ENCODE data around the gene TDRD10.
A peak's percentile ranks its signal among the peaks of the same experiment; 100 is the strongest.

Gene TDRD10

DNA sequence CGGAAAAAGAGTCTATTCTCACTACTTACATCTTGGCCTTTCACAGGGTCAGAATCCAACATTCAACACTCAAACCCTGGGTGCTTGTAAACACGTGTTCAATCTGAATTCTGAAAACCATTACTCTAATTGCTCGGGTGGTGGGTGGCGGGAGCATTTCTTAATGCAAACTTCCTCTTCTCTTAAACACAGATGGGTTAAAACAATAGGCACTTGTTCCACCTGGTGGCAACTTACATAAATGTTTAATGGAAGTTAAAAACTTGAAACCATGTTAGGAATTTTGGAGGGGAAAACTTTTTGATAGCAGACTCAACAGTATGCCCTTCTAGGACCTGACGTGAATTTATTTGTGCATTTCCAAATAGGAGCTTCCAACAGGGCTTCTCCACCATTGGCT lies 23.4 kb upstream of the TDRD10 start:
- Histone ChIP-seq H3K36me3 (replicated peaks; ENCODE audit: insufficient read depth, low read length) (no peaks in the 10 kb centered on the region), H3K27me3 (replicated peaks; ENCODE audit: insufficient read depth, low read length) (no peaks in the 10 kb centered on the region), H4K20me1 (ENCODE audit: insufficient read depth, low read length) (no peaks in the 10 kb centered on the region), H2AFZ (ENCODE audit: low read length) (peak overlapping the region; percentile 42; the same call in 1 of the 2 replicates), H3F3A (ENCODE audit: insufficient read depth, low read length) (peaks cover 15% of the 10 kb centered on the region), H3K9ac (ENCODE audit: low read length) (no peak overlapping the region), H3K9me3 (replicated peaks; ENCODE audit: insufficient read depth, low read length) (no peaks in the 10 kb centered on the region), H3K9me2 (replicated peaks; ENCODE audit: insufficient read depth, low read length) (no peaks in the 10 kb centered on the region), H3K4me1 (ENCODE audit: low read length) (peaks cover 18% of the 10 kb centered on the region), H3K4me2 (ENCODE audit: low read depth, low read length) (peak overlapping the region; percentile 18), H3K27ac (ENCODE audit: low read length) (peak overlapping the region; percentile 17; the same call in 1 of the 2 replicates), H3K4me3 (ENCODE audit: low read length) (no peak overlapping the region), H3K79me2 (ENCODE audit: low read length) (no peaks in the 10 kb centered on the region)
- TF ChIP-seq EZH2 (optimal IDR thresholded peaks at IDR 0.05; ENCODE audit: low read depth, low read length), result no peak
- no peak for TF ChIP-seq EZH2phosphoT487 (IDR thresholded peaks at IDR 0.05; ENCODE audit: low read length)
- TF ChIP-seq, protein P1, sequence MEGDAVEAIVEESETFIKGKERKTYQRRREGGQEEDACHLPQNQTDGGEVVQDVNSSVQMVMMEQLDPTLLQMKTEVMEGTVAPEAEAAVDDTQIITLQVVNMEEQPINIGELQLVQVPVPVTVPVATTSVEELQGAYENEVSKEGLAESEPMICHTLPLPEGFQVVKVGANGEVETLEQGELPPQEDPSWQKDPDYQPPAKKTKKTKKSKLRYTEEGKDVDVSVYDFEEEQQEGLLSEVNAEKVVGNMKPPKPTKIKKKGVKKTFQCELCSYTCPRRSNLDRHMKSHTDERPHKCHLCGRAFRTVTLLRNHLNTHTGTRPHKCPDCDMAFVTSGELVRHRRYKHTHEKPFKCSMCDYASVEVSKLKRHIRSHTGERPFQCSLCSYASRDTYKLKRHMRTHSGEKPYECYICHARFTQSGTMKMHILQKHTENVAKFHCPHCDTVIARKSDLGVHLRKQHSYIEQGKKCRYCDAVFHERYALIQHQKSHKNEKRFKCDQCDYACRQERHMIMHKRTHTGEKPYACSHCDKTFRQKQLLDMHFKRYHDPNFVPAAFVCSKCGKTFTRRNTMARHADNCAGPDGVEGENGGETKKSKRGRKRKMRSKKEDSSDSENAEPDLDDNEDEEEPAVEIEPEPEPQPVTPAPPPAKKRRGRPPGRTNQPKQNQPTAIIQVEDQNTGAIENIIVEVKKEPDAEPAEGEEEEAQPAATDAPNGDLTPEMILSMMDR (IDR thresholded peaks at IDR 0.05; ENCODE audit: low read length), result peak; percentile 55
- peak; percentile 82 for DNase-seq

DNA sequence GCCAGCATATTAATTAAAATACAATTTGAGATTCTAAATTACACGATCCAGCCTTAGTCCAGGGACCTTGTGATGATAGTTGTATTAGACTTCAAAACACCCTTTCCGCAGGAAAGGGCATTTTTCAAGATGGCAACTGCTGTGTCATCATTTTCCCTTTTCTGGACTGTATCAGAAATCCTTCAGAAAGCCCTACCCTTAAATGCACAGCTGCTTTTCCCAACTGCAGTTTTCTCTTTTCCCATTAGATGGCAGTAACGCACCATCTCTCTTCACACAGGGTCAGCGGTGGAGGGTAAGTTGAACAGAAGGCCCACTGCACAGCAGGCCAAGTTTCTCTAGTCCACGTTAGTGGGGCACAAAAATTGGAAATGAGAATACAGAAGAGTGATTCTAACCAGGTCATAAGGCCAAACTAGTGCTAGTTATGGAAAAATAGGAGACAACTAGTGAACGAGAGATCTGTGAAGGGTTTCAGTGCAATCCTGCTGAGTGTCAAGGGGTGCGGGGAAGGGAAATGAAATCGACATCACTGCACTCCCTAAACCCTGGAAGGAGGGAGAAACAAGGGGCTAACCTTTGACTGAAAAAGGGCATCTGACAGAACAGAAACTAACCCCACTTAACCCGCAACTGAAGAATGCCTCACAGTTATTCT lies 22.1 kb upstream of the TDRD10 start:
- Histone ChIP-seq H3K79me2 (ENCODE audit: low read length) (no peaks in the 10 kb centered on the region), H3K27ac (ENCODE audit: low read length) (no peak overlapping the region), H3K9ac (ENCODE audit: low read length) (no peak overlapping the region), H2AFZ (ENCODE audit: low read length) (0 out of 2 replicates have a peak overlapping the region, but pooled peaks have one; percentile 42), H3K9me2 (replicated peaks; ENCODE audit: insufficient read depth, low read length) (no peaks in the 10 kb centered on the region), H3K27me3 (replicated peaks; ENCODE audit: insufficient read depth, low read length) (no peaks in the 10 kb centered on the region), H3K4me2 (ENCODE audit: low read depth, low read length) (peak overlapping the region; percentile 11; the same call in 1 of the 2 replicates), H3K4me3 (ENCODE audit: low read length) (no peak overlapping the region), H3K36me3 (replicated peaks; ENCODE audit: insufficient read depth, low read length) (no peaks in the 10 kb centered on the region), H3F3A (ENCODE audit: insufficient read depth, low read length) (peaks cover 15% of the 10 kb centered on the region), H3K9me3 (replicated peaks; ENCODE audit: insufficient read depth, low read length) (no peaks in the 10 kb centered on the region), H4K20me1 (ENCODE audit: insufficient read depth, low read length) (no peaks in the 10 kb centered on the region), H3K4me1 (ENCODE audit: low read length) (peaks cover 18% of the 10 kb centered on the region)
- TF ChIP-seq, protein P1 (IDR thresholded peaks at IDR 0.05; ENCODE audit: low read length), result peak; percentile 100
- TF ChIP-seq EZH2 (optimal IDR thresholded peaks at IDR 0.05; ENCODE audit: low read depth, low read length) (no peak), EZH2phosphoT487 (IDR thresholded peaks at IDR 0.05; ENCODE audit: low read length) (no peak)
- peak; percentile 87 for DNase-seq

DNA sequence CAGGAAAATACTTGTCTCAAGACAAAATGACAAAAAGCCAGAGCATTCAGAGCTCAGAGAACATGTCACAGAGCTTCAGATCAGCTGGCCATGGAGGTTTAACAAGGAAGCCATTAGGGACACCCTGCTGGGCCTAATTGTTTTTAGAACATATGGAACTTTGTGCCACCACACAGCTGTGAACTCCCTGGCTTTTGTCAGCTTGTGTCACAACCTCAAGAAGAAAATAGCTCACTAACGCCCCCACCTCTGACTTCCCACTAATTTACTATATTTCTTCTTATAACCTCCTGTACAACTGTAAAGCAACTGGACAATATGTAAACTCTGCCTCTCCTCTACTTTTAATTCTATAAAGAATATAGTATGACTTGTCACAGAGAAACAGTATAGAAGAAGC lies 21.0 kb upstream of the TDRD10 start:
- Histone ChIP-seq H2AFZ (ENCODE audit: low read length) (no peak overlapping the region), H3K4me3 (ENCODE audit: low read length) (no peak overlapping the region), H3K79me2 (ENCODE audit: low read length) (no peaks in the 10 kb centered on the region), H3K36me3 (replicated peaks; ENCODE audit: insufficient read depth, low read length) (no peaks in the 10 kb centered on the region), H3K27ac (ENCODE audit: low read length) (no peak overlapping the region), H3K9ac (ENCODE audit: low read length) (no peak overlapping the region), H4K20me1 (ENCODE audit: insufficient read depth, low read length) (no peaks in the 10 kb centered on the region), H3K9me3 (replicated peaks; ENCODE audit: insufficient read depth, low read length) (no peaks in the 10 kb centered on the region), H3K4me2 (ENCODE audit: low read depth, low read length) (no peak overlapping the region), H3K9me2 (replicated peaks; ENCODE audit: insufficient read depth, low read length) (no peaks in the 10 kb centered on the region), H3K27me3 (replicated peaks; ENCODE audit: insufficient read depth, low read length) (no peaks in the 10 kb centered on the region), H3K4me1 (ENCODE audit: low read length) (peaks cover 18% of the 10 kb centered on the region), H3F3A (ENCODE audit: insufficient read depth, low read length) (peaks cover 15% of the 10 kb centered on the region)
- DNase-seq, result peak; percentile 38
- no peak for TF ChIP-seq EZH2phosphoT487 (IDR thresholded peaks at IDR 0.05; ENCODE audit: low read length)
- TF ChIP-seq, protein P1 (IDR thresholded peaks at IDR 0.05; ENCODE audit: low read length), result no peak
- TF ChIP-seq EZH2 (optimal IDR thresholded peaks at IDR 0.05; ENCODE audit: low read depth, low read length), result no peak

Measured in MM.1S (cell line).